ENCODE measurements around the gene ANP32A. TPM values are rescaled to one million over a fixed set of nuclear protein-coding genes. Genes with fewer than 3 reads are reported as not detected.

Gene ANP32A
- total RNA-seq, 1 experiment from 2014 or later: 220 TPM

DNA sequence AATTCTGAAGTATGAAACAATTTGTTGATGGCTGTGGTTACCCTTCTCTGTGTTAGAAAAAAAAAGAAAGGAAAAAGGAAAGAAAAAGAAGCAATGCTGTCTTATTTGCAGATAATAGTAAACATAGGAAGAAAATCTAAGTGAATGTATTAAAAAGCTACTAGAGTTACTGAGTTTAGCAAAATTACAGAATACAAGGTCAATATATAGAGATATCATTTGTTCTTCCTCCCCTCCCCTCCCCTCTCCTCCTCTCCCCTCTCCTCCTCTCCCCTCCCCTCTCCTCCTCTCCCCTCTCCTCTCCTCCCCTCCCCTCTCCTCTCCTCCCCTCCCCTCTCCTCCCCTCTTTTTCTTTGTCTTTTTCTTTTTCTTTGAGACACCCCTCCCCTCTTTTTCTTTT, 69.1 kb downstream of the ANP32A start (continued):
- TF ChIP-seq, protein P1, sequence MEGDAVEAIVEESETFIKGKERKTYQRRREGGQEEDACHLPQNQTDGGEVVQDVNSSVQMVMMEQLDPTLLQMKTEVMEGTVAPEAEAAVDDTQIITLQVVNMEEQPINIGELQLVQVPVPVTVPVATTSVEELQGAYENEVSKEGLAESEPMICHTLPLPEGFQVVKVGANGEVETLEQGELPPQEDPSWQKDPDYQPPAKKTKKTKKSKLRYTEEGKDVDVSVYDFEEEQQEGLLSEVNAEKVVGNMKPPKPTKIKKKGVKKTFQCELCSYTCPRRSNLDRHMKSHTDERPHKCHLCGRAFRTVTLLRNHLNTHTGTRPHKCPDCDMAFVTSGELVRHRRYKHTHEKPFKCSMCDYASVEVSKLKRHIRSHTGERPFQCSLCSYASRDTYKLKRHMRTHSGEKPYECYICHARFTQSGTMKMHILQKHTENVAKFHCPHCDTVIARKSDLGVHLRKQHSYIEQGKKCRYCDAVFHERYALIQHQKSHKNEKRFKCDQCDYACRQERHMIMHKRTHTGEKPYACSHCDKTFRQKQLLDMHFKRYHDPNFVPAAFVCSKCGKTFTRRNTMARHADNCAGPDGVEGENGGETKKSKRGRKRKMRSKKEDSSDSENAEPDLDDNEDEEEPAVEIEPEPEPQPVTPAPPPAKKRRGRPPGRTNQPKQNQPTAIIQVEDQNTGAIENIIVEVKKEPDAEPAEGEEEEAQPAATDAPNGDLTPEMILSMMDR (IDR thresholded peaks at IDR 0.05 in 2 of 3, conservative IDR thresholded peaks at IDR 0.05 in 1 of 3; ENCODE audit: borderline replicate concordance in 1 of 3, insufficient read depth in 1 of 3, low read depth in 2 of 3, low read length in 2 of 3): no peak
- TF ChIP-seq, protein P2, sequence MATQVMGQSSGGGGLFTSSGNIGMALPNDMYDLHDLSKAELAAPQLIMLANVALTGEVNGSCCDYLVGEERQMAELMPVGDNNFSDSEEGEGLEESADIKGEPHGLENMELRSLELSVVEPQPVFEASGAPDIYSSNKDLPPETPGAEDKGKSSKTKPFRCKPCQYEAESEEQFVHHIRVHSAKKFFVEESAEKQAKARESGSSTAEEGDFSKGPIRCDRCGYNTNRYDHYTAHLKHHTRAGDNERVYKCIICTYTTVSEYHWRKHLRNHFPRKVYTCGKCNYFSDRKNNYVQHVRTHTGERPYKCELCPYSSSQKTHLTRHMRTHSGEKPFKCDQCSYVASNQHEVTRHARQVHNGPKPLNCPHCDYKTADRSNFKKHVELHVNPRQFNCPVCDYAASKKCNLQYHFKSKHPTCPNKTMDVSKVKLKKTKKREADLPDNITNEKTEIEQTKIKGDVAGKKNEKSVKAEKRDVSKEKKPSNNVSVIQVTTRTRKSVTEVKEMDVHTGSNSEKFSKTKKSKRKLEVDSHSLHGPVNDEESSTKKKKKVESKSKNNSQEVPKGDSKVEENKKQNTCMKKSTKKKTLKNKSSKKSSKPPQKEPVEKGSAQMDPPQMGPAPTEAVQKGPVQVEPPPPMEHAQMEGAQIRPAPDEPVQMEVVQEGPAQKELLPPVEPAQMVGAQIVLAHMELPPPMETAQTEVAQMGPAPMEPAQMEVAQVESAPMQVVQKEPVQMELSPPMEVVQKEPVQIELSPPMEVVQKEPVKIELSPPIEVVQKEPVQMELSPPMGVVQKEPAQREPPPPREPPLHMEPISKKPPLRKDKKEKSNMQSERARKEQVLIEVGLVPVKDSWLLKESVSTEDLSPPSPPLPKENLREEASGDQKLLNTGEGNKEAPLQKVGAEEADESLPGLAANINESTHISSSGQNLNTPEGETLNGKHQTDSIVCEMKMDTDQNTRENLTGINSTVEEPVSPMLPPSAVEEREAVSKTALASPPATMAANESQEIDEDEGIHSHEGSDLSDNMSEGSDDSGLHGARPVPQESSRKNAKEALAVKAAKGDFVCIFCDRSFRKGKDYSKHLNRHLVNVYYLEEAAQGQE (IDR thresholded peaks at IDR 0.05; ENCODE audit: low read depth): no peak
- TF ChIP-seq POLR2A (IDR thresholded peaks at IDR 0.05; ENCODE audit: borderline replicate concordance, extremely low read depth, insufficient read depth, insufficient read length): no peak
- TF ChIP-seq ELF1 (IDR thresholded peaks at IDR 0.05; ENCODE audit: borderline replicate concordance, low read depth): no peak
- no peak for TF ChIP-seq SP1 (IDR thresholded peaks at IDR 0.05; ENCODE audit: low read depth)
- no peak for TF ChIP-seq EZH2phosphoT487 (IDR thresholded peaks at IDR 0.05; ENCODE audit: borderline replicate concordance)

DNA sequence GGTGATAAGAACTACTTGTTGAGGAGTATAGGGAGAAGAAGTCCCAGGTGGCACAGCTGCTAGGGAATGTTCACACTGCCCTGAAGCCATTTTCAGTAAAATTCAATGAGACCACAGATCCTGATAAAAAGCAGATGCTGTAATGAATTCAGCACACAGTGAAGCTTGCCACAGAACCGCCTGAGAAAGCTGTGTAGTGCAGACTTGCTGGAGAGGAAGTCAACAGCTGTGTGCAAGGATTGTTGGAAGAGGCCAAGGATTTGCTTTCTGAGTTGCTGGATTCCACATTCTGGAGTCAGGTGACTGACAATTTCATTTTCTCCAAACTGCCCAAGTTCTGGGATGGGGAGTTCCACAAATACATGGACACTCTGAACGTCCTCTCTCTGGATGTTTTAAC, 70.9 kb downstream of the ANP32A start:
- RAD21 ChIA-PET (ENCODE audit: low non-redundant PET in 1 of 2, low total read pairs in 2 of 2, uncharacterized antibody in 2 of 2, unreplicated experiment in 2 of 2): no interaction called here
- Histone ChIP-seq H3K27me3 (ENCODE audit: insufficient read depth, low read length) (no peaks in the 10 kb centered on the region), H4K20me1 (ENCODE audit: insufficient read depth) (no peaks in the 10 kb centered on the region), H3K9ac (ENCODE audit: low read length) (no peak overlapping the region), H3K4me2 (ENCODE audit: low read length) (no peak overlapping the region), H2AFZ (ENCODE audit: low read depth, low read length, poor library complexity, severe bottlenecking) (no peak overlapping the region), H3K4me1 (ENCODE audit: control insufficient read depth in 1 of 2, insufficient read depth in 2 of 2, low read length in 2 of 2) (no peaks in the 10 kb centered on the region; a peak in 1 of 4 replicates), H3K79me2 (ENCODE audit: insufficient read depth, low read length) (no peaks in the 10 kb centered on the region), H3K27ac (ENCODE audit: low read depth, low read length) (no peak overlapping the region), H3K36me3 (ENCODE audit: control insufficient read depth in 1 of 2, insufficient read depth in 2 of 2, low read length in 2 of 2) (no peaks in the 10 kb centered on the region), H3K9me3 (ENCODE audit: control insufficient read depth in 1 of 2, insufficient read depth in 1 of 2, low read depth in 1 of 2, low read length in 2 of 2) (no peaks in the 10 kb centered on the region), H3K9me2 (ENCODE audit: insufficient read depth) (no peaks in the 10 kb centered on the region), H3K4me3 (replicated peaks in 1 of 2; ENCODE audit: low read depth in 1 of 2, low read length in 2 of 2) (no peak overlapping the region)
- CTCF ChIA-PET: no interaction called here
- ATAC-seq: no peak
- no peak for DNase-seq (ENCODE audit: low read depth, low spot score)
- POLR2A ChIA-PET: no interaction called here
- intact Hi-C loops (cut with micrococcal nuclease): no loop called here
- BruUV-seq (replicated peaks): no TSS peak
- TF ChIP-seq, protein P3, sequence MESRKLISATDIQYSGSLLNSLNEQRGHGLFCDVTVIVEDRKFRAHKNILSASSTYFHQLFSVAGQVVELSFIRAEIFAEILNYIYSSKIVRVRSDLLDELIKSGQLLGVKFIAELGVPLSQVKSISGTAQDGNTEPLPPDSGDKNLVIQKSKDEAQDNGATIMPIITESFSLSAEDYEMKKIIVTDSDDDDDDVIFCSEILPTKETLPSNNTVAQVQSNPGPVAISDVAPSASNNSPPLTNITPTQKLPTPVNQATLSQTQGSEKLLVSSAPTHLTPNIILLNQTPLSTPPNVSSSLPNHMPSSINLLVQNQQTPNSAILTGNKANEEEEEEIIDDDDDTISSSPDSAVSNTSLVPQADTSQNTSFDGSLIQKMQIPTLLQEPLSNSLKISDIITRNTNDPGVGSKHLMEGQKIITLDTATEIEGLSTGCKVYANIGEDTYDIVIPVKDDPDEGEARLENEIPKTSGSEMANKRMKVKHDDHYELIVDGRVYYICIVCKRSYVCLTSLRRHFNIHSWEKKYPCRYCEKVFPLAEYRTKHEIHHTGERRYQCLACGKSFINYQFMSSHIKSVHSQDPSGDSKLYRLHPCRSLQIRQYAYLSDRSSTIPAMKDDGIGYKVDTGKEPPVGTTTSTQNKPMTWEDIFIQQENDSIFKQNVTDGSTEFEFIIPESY (IDR thresholded peaks at IDR 0.05; ENCODE audit: extremely low read depth, insufficient replicate concordance, low read length): no peak
- no peak for TF ChIP-seq EZH2 (IDR thresholded peaks at IDR 0.05)
- TF ChIP-seq YY1 (IDR thresholded peaks at IDR 0.05; ENCODE audit: extremely low read depth, insufficient replicate concordance, low read depth, low read length): no peak
- TF ChIP-seq, protein P2 (IDR thresholded peaks at IDR 0.05; ENCODE audit: low read depth): no peak
- no peak for TF ChIP-seq ZNF274 (IDR thresholded peaks at IDR 0.05; ENCODE audit: low read depth, low read length)
- TF ChIP-seq EGR1 (IDR thresholded peaks at IDR 0.05; ENCODE audit: low read depth): no peak
- TF ChIP-seq, protein P4, sequence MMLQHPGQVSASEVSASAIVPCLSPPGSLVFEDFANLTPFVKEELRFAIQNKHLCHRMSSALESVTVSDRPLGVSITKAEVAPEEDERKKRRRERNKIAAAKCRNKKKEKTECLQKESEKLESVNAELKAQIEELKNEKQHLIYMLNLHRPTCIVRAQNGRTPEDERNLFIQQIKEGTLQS (IDR thresholded peaks at IDR 0.05): no peak
